PC-3 (cell line): Measurements from ENCODE around the gene CCNF. TPM values are rescaled to one million over a fixed set of nuclear protein-coding genes. Genes with fewer than 3 reads are reported as not detected.

ENCODE experiments used
- ATAC-seq: fragments of 200-7000 bp; cut with Tn5 transposase; 2 replicates; pipeline ENCODE4 v1.9.1; 2020; ENCODE audit warnings: mild to moderate bottlenecking, moderate library complexity
- BruUV-seq: library from RNA; stranded (reverse); fragments of 400-500 nt; replicated peaks from 2 replicates; lab custom pipeline; 2021; lab: Mats Ljungman, UMichigan
- CTCF ChIA-PET: fragments of 300-600 bp; sonication (Branson Sonifier 250); formaldehyde crosslinking; loops from one replicate; lab custom pipeline; 2022; ENCODE audit warnings: antibody characterized with exemption; lab: Charles Lee
- POLR2A ChIA-PET: fragments of 300-600 bp; sonication (Branson Sonifier 250); formaldehyde crosslinking; loops from one replicate; lab custom pipeline; 2022; ENCODE audit warnings: antibody characterized with exemption; ENCODE audit not compliant: unreplicated experiment; lab: Charles Lee
- DNase-seq: peaks from one replicate; pipeline ENCODE4 v3.0.0-alpha.2; 2015
- H2AFZ ChIP-seq: fragments of 300-600 bp; sonication (generic); 2 replicates; pipeline ENCODE4 v1.6.0; 2016; ENCODE audit warnings: antibody characterized with exemption, low read length
- H3F3A ChIP-seq: fragments of 300-600 bp; sonication (generic); one replicate; pipeline ENCODE4 v1.6.0; 2017; ENCODE audit warnings: antibody characterized with exemption, low read length, control low read depth, mild to moderate bottlenecking; ENCODE audit not compliant: unreplicated experiment
- H3K27ac ChIP-seq: fragments of 300-600 bp; sonication (generic); 2 replicates; pipeline ENCODE4 v1.5.1; 2016; ENCODE audit warnings: mild to moderate bottlenecking, low read length
- H3K27me3 ChIP-seq: fragments of 300-600 bp; sonication (generic); 2 replicates; pipeline ENCODE4 v1.6.1; 2016; ENCODE audit warnings: low read length, mixed read lengths
- H3K36me3 ChIP-seq: fragments of 300-600 bp; sonication (generic); 2 replicates; pipeline ENCODE4 v1.6.1; 2016; ENCODE audit warnings: low read depth, mixed run types, low read length, mixed read lengths
- H3K4me1 ChIP-seq: fragments of 300-600 bp; sonication (generic); 2 replicates; pipeline ENCODE4 v1.5.1; 2016; ENCODE audit warnings: low read length; ENCODE audit not compliant: insufficient read depth
- H3K4me2 ChIP-seq: fragments of 300-600 bp; sonication (generic); 2 replicates; pipeline ENCODE4 v1.6.0; 2016; ENCODE audit warnings: low read length
- H3K4me3 ChIP-seq: fragments of 300-600 bp; sonication (generic); 2 replicates; pipeline ENCODE4 v1.5.1; 2016; ENCODE audit warnings: mild to moderate bottlenecking, low read length, mixed read lengths
- H3K79me2 ChIP-seq: fragments of 300-600 bp; sonication (generic); 2 replicates; pipeline ENCODE4 v1.6.1; 2017; ENCODE audit warnings: low read length, mixed read lengths
- H3K9ac ChIP-seq: fragments of 300-600 bp; sonication (generic); 2 replicates; pipeline ENCODE4 v1.6.0; 2016; ENCODE audit warnings: mild to moderate bottlenecking, low read length
- H3K9me2 ChIP-seq: fragments of 300-600 bp; sonication (generic); replicated peaks from 2 replicates; pipeline ENCODE4 v1.6.1; 2016; ENCODE audit warnings: mixed run types, low read length, mixed read lengths
- H3K9me3 ChIP-seq: fragments of 300-600 bp; sonication (generic); 2 replicates; pipeline ENCODE4 v1.6.1; 2016; ENCODE audit warnings: low read length, mixed read lengths
- H4K20me1 ChIP-seq: fragments of 300-600 bp; sonication (generic); 2 replicates; pipeline ENCODE4 v1.6.1; 2016; ENCODE audit warnings: low read length, mixed read lengths
- EZH2 ChIP-seq: fragments of 300-600 bp; sonication (generic); IDR thresholded peaks from one replicate; pipeline ENCODE4 v1.6.1; 2017; ENCODE audit warnings: antibody characterized with exemption, mild to moderate bottlenecking, low read length; ENCODE audit not compliant: unreplicated experiment
- EZH2phosphoT487 ChIP-seq: fragments of 300-600 bp; sonication (generic); IDR thresholded peaks from 2 replicates; pipeline ENCODE4 v1.6.1; 2018; ENCODE audit warnings: mild to moderate bottlenecking, antibody characterized with exemption, low read length, borderline replicate concordance
- intact Hi-C: fragments of 100-400 bp; cut with micrococcal nuclease; formaldehyde crosslinking; loops from 2 replicates; pipeline ENCODE4 v1.9.0; 2023
- total RNA-seq: library from RNA; depleted of rRNA; stranded (reverse); fragments of >200 nt; gene quantifications from 2 replicates; pipeline ENCODE4 v1.2.3, GENCODE V29; 2014
- TF ChIP-seq, protein P1 (sequence below): fragments of 300-600 bp; sonication (generic); conservative IDR thresholded peaks from 2 replicates; pipeline ENCODE4 v1.5.1; 2017; ENCODE audit warnings: antibody characterized with exemption, low read depth, mild to moderate bottlenecking, low read length

Gene CCNF
- total RNA-seq, 1 experiment from 2014 or later, result 26.8 TPM

DNA sequence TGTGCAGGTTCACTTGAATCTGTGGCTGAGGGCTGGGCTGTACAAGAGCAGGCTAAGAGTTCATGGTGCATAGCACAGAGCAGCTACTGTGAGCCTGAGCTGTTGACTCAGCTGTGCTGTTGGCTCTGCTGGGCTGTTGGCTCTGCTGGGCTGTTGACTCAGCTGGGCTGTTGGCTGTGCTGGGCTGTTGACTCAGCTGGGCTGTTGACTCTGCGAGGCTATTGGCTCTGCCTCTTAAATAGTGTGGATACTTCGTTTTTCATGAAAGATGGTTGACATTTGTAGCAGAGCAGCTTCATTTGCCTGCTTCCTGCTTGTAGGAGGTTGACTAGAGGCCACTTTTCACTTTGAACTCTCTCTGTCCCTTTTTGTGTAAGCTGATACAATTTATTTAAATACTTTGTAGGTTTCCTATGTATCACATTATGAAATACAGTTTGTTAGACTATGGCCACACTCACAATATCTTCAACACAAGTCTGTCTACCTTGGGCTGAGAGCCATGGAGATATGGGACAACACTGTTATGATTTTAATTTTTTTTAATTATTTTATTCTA, 40.3 kb upstream of the CCNF start:
- no TSS peak for BruUV-seq
- POLR2A ChIA-PET, result interaction anchor here (0.6 kb wide), 1 partner anchor 119 kb away, joined by 4 read pairs; no protein-coding TSS in a partner anchor
- H3K4me3 ChIP-seq, result no peak overlapping the region
- H3K9me2 ChIP-seq, result no peaks in the 10 kb centered on the region
- H3K36me3 ChIP-seq, result no peaks in the 10 kb centered on the region
- peak; percentile 96 for ATAC-seq
- H3K27me3 ChIP-seq, result no peaks in the 10 kb centered on the region
- H3K4me1 ChIP-seq, result peaks cover 10% of the 10 kb centered on the region
- CTCF ChIA-PET, result no interaction called here
- DNase-seq, result peak; percentile 84
- no peaks in the 10 kb centered on the region for H4K20me1 ChIP-seq
- no peak overlapping the region for H3K4me2 ChIP-seq
- H3K27ac ChIP-seq, result no peak overlapping the region
- no peaks in the 10 kb centered on the region for H3K79me2 ChIP-seq
- peaks cover 5% of the 10 kb centered on the region for H3F3A ChIP-seq
- intact Hi-C loops, result loop anchor here (5.0 kb wide), 1 partner anchor 47 kb away; the partner anchor contains the start of gene ABCA3
- H2AFZ ChIP-seq, result no peak overlapping the region
- no peak overlapping the region for H3K9ac ChIP-seq
- no peaks in the 10 kb centered on the region for H3K9me3 ChIP-seq
- TF ChIP-seq, protein P1, sequence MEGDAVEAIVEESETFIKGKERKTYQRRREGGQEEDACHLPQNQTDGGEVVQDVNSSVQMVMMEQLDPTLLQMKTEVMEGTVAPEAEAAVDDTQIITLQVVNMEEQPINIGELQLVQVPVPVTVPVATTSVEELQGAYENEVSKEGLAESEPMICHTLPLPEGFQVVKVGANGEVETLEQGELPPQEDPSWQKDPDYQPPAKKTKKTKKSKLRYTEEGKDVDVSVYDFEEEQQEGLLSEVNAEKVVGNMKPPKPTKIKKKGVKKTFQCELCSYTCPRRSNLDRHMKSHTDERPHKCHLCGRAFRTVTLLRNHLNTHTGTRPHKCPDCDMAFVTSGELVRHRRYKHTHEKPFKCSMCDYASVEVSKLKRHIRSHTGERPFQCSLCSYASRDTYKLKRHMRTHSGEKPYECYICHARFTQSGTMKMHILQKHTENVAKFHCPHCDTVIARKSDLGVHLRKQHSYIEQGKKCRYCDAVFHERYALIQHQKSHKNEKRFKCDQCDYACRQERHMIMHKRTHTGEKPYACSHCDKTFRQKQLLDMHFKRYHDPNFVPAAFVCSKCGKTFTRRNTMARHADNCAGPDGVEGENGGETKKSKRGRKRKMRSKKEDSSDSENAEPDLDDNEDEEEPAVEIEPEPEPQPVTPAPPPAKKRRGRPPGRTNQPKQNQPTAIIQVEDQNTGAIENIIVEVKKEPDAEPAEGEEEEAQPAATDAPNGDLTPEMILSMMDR, result no peak
- TF ChIP-seq EZH2 (no peak), EZH2phosphoT487 (no peak)

DNA sequence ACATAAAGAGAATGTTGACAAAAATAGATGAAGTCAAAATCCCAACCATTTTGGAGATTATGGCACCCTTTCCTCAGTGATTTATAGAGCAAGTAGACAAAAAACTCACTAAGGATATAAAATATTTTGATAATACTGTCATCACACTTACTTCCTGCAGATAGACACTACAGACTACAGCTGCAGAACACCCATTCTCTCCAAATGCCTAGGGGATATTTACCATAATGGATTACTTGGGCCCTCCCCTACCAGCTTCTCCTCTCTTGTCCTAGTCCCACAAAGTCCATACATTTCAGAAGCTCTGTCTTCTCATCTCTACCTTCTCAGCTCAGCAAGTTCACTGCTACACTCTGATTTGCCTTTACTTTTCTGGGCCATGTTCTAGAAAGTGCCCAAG, 37.2 kb upstream of the CCNF start:
- Histone ChIP-seq H3K4me2 (no peak overlapping the region), H3K79me2 (no peaks in the 10 kb centered on the region), H3K9ac (no peak overlapping the region), H3K9me3 (no peaks in the 10 kb centered on the region), H3K27ac (no peak overlapping the region), H2AFZ (no peak overlapping the region), H4K20me1 (no peaks in the 10 kb centered on the region), H3K4me3 (no peak overlapping the region), H3K9me2 (no peaks in the 10 kb centered on the region), H3K27me3 (no peaks in the 10 kb centered on the region), H3F3A (peaks cover 5% of the 10 kb centered on the region), H3K4me1 (peaks cover 5% of the 10 kb centered on the region), H3K36me3 (no peaks in the 10 kb centered on the region)
- intact Hi-C loops, result no loop called here
- ChIA-PET POLR2A (no interaction called here), CTCF (no interaction called here)
- TF ChIP-seq EZH2 (no peak), EZH2phosphoT487 (no peak)
- TF ChIP-seq, protein P1, result no peak
- peak; percentile 25 for DNase-seq
- no peak for ATAC-seq
- no TSS peak for BruUV-seq

- H3K9me3 ChIP-seq, result no peaks in the 10 kb centered on the region
- DNase-seq (no peak), ATAC-seq (no peak)
- POLR2A ChIA-PET, result no interaction called here
- BruUV-seq, result no TSS peak
- no peak overlapping the region for H2AFZ ChIP-seq
- TF ChIP-seq, protein P1, result no peak
- TF ChIP-seq EZH2phosphoT487, result no peak
- TF ChIP-seq EZH2, result no peak
- CTCF ChIA-PET, result no interaction called here
- H3K27me3 ChIP-seq, result no peaks in the 10 kb centered on the region
- H3F3A ChIP-seq, result no peaks in the 10 kb centered on the region
- no peaks in the 10 kb centered on the region for H3K79me2 ChIP-seq
- H3K9me2 ChIP-seq, result no peaks in the 10 kb centered on the region
- H3K4me3 ChIP-seq, result no peak overlapping the region
- intact Hi-C loops, result no loop called here
- no peaks in the 10 kb centered on the region for H4K20me1 ChIP-seq
- H3K4me1 ChIP-seq, result no peaks in the 10 kb centered on the region
- H3K4me2 ChIP-seq, result no peak overlapping the region
- no peaks in the 10 kb centered on the region for H3K36me3 ChIP-seq
- no peak overlapping the region for H3K27ac ChIP-seq
- H3K9ac ChIP-seq, result no peak overlapping the region
These were observed 30.7 kb upstream of the CCNF start for GRCh38 chr16:2398520-2398919.
